Measurements from ENCODE around the gene NEDD9. TPM values are rescaled to one million over a fixed set of nuclear protein-coding genes. Genes with fewer than 3 reads are reported as not detected.

The NEDD9 gene
- total and polyA plus RNA-seq, 2 of the 13 experiments (the other 11 are each of a cell fraction or from before 2014, with no cell fraction given), result 27.1 to 389 TPM

GRCh38 chr6:11232770-11233626 lies 530 bp upstream of the NEDD9 start (continued):
- TF ChIP-seq USF2 (IDR thresholded peaks at IDR 0.05; ENCODE audit: low read depth, low read length), result no peak
- no peak for TF ChIP-seq USF2 (CRISPR knock-in tag; IDR thresholded peaks at IDR 0.05; ENCODE audit: borderline replicate concordance)
- no peak for TF ChIP-seq GRHL1 (CRISPR knock-in tag; conservative IDR thresholded peaks at IDR 0.05)
- TF ChIP-seq NFKB2 (CRISPR knock-in tag; IDR thresholded peaks at IDR 0.05; ENCODE audit: borderline replicate concordance), result 0 out of 2 replicates have a peak, but pooled peaks have one; percentile 41
- TF ChIP-seq GZF1 (CRISPR knock-in tag; IDR thresholded peaks at IDR 0.05), result peak; percentile 73; the same call in 1 of the 2 replicates
- no peak for TF ChIP-seq ZNF513 (CRISPR knock-in tag; conservative IDR thresholded peaks at IDR 0.05)
- TF ChIP-seq ZNF75D (CRISPR knock-in tag; IDR thresholded peaks at IDR 0.05; ENCODE audit: borderline replicate concordance), result no peak
- peak; percentile 97 for TF ChIP-seq THRA (CRISPR knock-in tag; IDR thresholded peaks at IDR 0.05; ENCODE audit: borderline replicate concordance)
- peak; percentile 99 for TF ChIP-seq BCL6 (CRISPR knock-in tag; IDR thresholded peaks at IDR 0.05)
- no peak for TF ChIP-seq ZNF879 (CRISPR knock-in tag; IDR thresholded peaks at IDR 0.05)
- TF ChIP-seq ARID5B (CRISPR knock-in tag; IDR thresholded peaks at IDR 0.05), result peak; percentile 92
- TF ChIP-seq ZFY (CRISPR knock-in tag; IDR thresholded peaks at IDR 0.05), result peak; percentile 42; the same call in 1 of the 2 replicates
- no peak for TF ChIP-seq ATM (IDR thresholded peaks at IDR 0.05; ENCODE audit: borderline replicate concordance)
- peak; percentile 49; the same call in 1 of the 2 replicates for TF ChIP-seq ZNF749 (CRISPR knock-in tag; IDR thresholded peaks at IDR 0.05; ENCODE audit: borderline replicate concordance)
- TF ChIP-seq ARNTL (CRISPR knock-in tag; IDR thresholded peaks at IDR 0.05), result peak; percentile 73; the same call in 1 of the 2 replicates
- peak; percentile 60; the same call in 1 of the 2 replicates for TF ChIP-seq ZSCAN21 (CRISPR knock-in tag; IDR thresholded peaks at IDR 0.05; ENCODE audit: borderline replicate concordance)
- TF ChIP-seq ASH2L (IDR thresholded peaks at IDR 0.05; ENCODE audit: insufficient read length, low read depth, low read length), result peak; percentile 72

Measured in HepG2 (cell line).